CD4-positive, alpha-beta T cell treated with Interleukin-15 for 4 hours (primary cell): ENCODE measurements around the gene CLEC10A.
"Not testable (repeated sequence)": the region's sequence is repeated elsewhere in the genome, so short reads cannot be mapped to it uniquely, and the experiment has no call there.

ENCODE experiments used
- DNase-seq: peaks from one replicate; pipeline ENCODE4 v3.0.0-alpha.2; 2020; ENCODE audit warnings: low spot score

Gene CLEC10A, protein sequence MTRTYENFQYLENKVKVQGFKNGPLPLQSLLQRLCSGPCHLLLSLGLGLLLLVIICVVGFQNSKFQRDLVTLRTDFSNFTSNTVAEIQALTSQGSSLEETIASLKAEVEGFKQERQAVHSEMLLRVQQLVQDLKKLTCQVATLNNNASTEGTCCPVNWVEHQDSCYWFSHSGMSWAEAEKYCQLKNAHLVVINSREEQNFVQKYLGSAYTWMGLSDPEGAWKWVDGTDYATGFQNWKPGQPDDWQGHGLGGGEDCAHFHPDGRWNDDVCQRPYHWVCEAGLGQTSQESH

DNA sequence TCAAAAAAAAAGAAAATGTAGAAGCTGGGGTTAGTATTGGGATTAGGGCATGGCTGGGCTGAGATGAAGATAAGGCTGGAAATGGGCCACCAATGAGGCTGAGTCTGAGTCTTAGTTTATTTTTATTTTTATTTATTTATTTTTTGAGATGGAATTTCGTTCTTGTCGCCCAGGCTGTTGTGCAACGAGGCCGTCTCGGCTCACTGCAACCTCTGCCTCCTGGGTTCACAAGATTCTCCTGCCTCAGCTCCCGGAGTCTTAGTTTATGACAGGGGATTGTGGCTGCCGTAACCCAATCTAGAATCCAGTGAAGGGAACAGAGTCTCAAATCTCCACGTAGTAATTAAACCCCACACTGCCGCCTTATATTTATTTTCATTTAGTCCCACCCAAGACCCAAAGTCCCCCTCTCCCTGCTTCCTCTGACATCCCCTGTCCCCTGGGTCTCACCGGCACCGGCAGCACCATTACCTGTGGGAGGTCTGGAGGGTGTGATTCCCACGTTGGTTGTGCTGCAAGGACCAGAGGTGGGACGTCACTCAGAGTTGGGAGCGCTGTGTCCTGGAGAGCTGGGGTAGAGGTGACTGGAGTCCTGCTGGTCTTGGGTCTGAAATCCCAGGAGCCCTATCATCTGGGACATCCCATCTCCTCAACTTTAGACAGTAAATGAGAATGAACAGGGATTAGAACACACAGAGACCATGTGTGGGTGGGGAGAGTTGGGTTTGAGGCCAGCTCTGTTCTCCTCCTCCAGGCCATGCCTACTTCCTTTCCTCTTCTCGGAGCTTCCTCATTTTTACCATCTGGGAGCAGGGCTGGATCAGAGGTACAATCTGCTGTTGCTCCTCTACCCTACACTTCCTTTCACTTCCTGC is at the start of gene CLEC10A:
TSS of gene CLEC10A (minus strand) at position 671 of the 875 bp plus-strand sequence. CDS start 1,439 bp downstream, outside the sequence.
- no peak for DNase-seq

DNA sequence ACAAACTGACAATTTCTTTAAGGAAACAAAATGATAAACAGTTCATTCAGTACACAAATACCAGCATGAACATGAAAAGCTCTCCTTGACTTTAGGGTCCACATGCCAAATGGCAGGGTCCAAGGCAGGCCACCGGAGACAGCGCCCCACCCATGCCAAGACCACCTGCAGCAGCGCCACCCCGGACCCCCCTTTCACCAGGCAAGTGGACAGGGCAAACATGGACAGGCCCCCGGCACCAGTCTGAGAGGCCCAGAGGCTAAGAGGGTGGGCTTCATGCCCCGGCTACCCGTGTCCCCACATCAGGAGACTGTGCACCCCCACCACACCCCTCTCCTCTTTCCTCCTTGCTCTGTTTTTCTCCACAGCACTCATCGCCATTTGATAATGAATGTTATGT is 49.3 kb upstream of the CLEC10A start:
- DNase-seq = no peak

DNA sequence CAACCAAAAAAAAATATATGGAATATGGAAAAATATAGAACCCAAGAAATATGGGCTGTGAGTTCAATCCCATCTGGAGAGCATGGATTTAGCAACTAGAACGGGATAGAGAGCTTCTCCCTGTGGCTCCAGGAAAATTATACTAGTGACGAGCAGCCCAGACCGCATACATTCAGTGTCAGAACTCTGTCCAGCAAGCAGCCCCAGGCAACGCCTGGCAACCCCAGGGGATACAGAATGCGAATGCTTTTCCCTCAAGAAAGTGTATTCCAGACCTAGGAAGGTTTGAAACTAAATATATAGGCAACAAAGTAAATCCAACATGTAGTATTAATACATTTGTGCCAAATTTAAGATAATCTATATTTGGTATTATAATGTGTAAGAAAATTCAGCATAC is 48.1 kb upstream of the CLEC10A start:
- no peak for DNase-seq

DNA sequence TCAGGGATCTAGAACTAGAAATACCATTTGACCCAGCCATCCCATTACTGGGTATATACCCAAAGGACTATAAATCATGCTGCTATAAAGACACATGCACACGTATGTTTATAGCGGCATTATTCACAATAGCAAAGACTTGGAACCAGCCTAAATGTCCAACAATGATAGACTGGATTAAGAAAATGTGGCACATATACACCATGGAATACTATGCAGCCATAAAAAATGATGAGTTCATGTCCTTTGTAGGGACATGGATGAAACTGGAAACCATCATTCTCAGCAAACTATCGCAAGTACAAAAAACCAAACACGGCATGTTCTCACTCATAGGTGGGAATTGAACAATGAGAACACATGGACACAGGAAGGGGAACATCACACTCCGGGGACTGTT is 47.5 kb upstream of the CLEC10A start:
- DNase-seq = not testable (repeated sequence)

DNA sequence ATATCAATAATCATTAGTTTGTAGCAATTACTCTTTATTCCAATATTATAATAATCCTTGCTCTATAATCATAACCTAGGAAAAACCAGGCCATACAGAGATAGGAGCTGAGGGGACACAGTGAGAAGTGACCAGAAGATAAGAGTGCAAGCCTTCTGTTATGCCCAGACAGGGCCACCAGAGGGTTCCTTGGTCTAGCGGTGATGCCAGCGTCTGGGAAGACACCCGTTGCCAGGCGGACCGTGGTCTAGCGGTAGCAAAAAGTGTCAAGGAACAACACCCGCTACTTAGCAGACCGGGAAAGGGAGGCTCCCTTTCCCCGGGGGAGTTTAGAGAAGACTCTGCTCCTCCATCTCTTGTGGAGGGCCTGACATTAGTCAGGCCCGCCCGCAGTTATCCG is 46.3 kb upstream of the CLEC10A start:
- not testable (repeated sequence) for DNase-seq

DNA sequence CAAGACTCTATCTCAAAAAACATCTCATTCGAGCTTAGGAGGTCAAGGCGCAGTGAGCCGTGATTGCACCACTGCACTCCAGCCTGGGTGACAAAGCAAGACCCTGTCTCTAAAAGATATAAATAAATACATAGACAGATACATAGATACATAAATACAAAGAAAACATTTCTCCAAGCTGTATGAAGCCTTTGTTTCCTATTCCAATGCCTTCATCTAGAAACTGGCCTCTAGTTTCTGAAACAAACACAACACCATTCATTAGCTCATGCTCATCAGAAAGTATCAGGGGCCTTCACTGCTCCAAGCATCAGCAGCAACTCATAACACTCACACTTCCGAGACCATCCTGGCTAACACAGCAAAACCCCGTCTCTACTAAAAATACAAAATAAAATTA is 44.9 kb upstream of the CLEC10A start:
- DNase-seq = no peak

DNA sequence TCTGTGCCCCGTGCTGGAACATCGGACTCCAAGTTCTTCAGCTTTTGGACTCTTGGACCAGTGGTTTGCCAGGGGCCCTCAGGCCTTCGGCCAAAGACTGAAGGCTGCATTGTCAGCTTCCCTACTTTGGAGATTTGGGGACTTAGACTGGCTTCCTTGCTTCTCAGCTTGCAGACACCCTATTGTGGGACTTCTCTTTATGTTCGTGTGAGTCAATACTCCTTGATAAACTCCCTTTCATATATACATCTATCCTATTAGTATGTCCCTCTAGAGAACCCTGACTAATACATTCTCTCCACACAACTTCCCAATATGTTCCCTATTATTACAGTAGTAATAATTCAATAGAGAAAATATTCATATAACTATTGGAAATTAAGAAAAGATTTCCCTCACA is 43.8 kb upstream of the CLEC10A start:
- DNase-seq = no peak

DNA sequence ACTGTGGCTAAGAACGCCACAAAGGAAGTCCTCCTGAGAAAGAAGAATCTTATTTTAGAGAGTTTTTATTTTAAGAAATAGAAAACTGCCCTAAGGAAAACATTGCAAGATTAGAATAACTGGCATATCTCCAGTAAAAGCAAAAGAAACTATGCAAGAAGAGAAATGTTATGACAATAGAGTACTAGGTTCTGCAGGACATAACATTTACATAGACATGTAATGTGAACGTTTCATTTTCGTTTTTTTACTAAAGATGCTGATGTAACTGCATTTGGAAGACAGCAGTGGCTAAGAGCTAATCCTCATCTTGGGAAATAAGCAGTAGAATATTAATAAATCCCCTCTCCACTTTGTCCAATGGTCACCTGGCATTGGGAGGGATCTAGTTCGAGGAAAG is 42.3 kb upstream of the CLEC10A start:
- no peak for DNase-seq

DNA sequence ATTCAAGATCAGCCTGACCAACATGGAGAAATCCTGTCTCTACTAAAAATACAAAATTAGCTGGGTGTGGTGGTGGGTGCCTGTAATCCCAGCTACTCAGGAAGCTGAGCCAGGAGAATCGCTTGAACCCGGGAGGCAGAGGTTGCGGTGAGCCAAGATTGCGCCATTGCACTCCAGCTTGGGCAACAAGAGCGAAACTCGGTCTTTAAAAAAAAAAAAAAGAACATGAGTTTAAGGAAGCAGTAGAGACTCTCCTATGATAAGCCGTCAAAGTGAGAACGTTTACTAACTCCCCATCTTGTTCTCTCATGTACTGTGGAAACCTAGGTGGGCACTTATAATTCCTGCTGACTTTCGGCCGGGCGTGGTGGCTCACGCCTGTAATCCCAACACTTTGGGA is 40.6 kb upstream of the CLEC10A start:
- not testable (repeated sequence) for DNase-seq

DNA sequence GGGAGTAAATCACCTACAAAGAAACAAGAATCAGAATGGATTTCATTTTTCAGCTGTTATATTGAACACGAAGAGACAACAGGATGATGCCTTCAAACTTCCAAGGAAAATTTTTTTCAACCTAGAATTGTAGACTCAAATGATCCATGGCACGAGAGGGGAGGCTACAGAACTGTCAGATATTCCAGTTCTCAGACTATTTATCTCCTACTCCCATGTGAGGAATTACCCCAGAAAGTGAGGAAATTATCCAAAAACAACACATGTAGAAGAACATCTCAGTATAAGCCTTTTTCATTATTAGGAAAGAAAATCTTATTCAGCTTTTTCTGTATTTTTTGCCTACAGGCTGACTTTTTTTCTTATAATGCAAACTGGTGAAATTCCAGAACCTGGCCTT is 40.1 kb upstream of the CLEC10A start:
- DNase-seq = no peak

DNA sequence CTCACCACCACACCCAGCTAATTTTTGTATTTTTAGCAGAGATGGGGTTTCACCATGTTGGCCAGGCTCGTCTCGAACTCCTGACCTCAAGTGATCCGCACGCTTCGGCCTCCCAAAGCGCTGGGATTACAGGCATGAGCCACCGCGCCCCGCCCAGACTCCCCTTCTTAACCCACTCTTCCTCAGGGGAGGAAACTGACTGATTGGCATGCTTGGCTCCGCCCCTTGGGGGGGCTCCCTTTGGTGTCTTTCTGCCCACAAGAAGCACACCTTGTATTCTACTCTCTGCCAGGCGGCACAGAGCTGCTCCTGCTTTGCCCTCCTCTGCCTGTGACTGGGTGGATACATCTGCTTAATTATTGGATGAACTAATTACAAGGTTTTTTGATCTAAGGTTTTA is 39.3 kb upstream of the CLEC10A start:
- DNase-seq = no peak

DNA sequence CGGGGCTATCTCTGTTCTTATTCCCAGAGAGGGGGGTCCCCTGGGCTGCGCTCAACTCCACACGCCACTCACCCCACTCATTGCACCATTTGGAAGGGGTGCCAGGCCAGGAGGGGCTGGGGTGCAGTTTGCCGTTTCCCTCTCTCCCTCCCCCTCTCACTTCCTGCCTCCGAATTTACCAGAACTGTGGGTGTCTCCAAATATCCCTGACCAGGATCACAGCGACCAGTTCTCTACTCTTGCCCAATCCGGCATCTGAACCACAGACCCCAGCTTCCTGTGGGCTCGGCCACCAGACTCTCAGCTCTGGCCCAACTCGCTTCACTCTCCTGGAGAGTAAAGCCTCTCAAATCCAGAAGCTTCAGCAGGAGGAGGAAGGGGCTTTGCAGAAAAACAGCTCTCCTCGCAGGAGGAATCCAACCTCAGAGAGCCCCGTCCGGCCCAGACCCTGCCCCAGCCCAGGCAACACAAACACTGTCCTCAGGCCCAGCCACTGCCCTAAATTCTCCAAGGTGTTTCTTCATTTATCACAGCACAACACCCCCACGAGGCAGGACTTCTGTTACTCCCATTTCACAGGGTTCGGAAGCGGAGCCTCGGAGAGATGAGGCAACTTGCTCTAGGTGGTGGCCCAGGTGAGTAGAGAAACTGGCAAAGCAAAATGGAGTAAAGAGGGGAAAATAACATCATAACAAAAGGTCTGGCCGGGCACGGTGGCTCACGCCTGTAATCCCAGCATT is 35.0 kb upstream of the CLEC10A start:
- DNase-seq = no peak

DNA sequence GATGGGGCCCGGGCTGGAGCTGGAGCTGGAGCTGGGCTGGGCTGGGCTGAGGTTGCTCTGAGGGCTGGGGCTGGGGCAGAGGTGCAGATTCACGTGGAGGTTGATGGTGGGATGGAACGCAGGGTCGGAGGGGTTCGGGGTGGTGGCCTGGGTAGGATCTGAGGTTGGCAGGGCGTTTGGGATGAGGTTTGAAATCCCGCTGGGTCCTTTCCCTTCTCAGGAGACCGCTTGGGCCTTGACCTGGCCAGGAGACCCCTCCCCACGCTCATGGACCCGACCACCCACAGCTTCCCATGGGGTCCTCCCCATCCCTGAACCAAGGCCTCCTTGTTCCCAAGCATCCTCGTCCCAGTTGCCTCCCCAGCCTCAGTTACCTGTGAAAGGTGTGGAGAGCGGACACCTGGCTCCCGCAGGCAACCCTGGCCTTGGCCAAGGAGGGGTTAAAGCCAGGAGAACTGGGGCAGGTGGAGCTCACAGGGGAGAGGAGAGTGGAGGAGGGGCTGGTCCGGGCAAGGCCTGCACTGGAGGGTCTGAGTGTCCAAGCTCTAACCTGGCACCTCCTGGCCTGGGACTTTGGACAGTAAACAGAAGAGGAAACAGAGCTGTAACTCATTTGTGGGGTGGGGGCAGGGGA is 34.3 kb upstream of the CLEC10A start, which contains the start of gene ASGR2:
TSS of gene ASGR2 (minus strand) at position 582 of the 634 bp plus-strand sequence. CDS start 582 bp downstream, outside the sequence.
- no peak for DNase-seq

DNA sequence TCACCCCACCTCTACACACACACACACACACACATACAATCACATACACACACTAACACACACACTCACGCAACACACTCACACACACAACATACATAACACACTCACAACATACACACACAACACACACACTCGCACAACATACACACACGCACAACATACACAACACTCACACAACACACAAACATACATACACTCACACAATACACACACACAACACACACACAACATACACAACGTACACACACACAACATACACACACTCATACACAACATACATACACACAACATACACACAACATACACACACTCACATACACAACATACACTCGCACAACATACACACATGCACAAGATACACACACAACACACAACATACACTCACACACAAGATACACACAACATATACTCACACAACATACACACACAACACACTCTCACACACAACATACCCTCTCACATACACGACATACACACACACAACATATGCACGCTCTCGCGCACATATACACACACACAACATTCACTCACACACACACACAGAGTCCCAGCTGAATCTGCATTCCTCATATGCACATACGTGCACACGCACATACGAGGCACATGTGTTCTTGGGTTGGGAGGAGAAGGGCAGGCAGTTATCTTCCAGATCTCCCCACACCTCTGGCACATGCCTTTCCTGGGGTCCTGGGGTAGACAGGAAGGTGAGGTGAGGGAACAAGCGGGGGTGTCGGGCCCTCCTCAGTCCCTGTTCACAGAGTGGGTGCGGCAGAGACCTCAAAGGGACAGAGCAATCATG is 33.4 kb upstream of the CLEC10A start:
- DNase-seq = no peak

DNA sequence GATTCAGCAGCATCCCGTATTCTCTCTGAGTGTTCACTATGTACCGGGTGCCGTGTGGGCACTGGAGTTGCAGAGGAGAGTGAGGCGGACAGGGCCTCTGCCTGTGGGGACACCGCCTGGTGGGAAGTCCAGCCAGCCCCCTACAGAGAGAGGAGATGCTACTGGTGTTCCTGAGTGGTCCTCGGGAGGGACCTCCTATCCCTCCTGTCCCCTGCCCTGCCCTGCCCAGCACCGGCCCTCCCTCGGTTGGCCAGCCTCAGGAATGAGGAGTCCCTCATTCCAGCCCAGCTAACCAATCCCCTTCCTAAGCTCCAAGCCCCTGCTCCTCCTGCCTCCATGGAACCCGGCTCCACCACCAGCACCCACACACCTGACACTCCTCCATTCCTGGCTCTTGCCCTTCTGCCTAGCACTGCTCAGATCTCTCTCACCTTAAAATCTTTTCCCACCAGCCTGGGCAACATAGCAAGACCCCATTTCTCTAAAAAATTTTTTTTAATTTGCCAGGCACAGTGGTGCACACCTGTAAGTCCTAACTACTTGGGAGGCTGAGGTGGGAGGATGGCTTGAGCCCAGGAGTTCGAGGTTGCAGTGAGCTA is 32.6 kb upstream of the CLEC10A start:
- DNase-seq = no peak

DNA sequence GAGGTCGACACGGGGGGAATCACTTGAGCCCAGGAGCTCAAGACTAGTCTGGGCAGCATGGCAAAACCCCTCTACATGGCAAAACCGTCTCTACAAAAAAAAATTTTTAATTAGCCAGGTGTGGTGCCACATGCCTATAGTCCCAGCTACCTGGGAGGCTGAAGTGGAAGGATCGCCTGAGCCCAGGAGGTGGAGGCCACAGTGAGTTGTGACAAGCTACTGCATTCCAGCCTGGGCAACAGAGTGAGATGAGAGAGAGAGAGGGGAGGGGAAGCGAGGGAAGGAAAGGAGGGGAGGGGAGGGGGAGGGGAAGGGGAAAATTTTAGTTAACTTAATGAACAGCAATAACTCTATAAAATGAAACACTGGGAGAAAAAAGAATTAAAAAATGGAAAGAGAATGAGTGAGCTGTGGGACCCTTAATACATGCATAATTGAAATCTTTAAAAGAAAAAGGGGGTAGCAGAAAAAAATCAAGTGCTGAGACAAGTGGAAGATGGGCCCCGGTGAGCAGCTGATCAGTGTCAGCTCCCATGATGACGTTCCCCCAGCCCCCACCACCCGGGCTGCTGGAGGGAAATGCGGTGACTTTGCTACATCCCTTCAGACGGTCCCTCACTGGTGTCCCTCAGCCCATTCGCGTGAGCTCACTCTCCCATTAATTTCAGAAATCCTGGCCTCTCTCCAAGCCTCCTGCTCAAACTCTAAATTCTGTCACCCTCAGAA is 31.9 kb upstream of the CLEC10A start:
- no peak for DNase-seq

DNA sequence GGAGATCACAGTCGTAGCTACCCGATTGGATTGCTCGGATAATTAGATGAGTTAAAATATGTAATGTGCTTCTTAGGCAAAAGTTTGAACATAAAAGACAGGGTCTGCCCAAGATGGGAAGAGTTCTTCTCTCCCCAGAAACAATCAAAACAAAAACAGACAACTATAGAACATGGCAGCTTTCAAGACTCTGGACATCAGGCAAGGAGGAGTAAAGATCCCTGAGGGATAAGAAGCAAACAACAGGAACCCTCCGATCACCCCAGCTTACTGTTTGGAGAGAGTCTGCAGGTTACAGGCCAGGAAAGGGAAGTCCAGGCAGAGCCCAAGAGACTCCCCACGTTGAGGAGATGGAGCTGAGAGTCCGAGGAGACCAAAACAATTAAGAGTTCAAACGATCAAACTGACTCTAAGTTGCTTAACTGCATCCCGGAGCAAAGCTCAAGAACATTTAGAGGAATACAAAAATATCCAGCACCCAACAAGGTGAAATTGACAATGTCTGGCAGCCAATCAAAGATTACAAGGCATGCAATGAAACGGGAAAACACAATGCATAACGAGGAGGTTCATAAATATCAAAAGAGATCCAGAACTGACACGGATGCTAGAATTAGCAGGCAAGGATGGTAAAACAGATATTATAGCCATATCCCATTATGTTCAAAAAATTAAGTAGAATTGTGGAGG is 30.7 kb upstream of the CLEC10A start:
- DNase-seq = no peak

DNA sequence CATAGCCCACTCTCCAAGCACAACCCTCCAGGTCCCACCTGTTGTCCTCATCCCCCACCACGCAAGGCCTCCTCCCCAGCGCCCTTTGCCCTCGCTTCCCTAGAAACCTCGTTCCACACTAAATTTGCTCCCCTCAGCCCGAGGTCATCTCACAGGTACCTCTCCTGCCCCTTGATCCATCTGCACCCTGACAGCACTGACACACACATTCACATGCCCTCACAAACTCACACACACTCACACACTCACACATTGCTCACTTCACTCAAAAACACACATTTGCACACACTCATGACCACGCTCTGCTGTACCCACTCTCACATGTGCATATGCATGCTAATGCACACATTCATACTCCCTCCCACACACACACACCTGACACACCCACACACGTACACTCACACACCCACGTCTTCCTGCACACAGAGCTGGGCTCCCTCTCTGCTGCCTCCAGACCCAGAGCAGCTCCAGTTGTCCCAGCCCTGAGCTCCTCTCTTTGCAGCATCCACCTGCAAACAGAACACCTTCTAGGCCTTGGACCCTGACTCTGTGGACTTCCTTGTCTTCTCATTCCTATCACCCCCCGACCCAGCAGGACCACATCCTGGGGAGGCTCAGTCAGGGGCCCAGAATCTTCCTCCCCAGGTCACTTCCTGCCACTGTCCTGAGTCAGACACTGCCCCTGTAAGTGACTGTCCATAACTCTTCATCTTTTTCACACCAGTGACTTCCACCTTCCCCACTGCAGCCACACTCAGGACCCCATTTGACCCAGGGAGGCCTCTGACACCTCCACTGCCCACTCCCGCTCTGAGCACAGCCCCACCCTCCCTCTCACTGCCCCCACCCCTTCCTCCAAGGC is 29.6 kb upstream of the CLEC10A start:
- no peak for DNase-seq

DNA sequence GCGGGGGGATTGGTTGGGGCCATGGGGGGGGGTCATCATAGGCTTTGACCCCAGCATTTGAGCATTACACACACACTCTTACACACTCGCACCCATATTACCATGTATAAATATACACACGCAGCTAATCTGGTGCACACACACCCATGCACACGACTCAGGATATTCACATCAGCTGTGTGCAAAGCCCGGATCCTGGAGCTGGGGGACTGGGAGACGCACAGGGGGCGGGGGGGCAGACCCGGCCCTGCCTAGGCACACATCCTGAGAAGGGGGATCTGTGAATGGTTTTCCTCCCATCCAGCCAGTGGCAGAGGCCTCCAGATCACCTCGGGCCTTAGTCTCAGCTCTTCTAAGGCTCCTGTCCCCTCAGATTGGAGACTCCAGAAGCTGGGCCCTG is 28.9 kb upstream of the CLEC10A start:
- DNase-seq = no peak
